Measurements from ENCODE around the gene MDN1.

The MDN1 gene

DNA sequence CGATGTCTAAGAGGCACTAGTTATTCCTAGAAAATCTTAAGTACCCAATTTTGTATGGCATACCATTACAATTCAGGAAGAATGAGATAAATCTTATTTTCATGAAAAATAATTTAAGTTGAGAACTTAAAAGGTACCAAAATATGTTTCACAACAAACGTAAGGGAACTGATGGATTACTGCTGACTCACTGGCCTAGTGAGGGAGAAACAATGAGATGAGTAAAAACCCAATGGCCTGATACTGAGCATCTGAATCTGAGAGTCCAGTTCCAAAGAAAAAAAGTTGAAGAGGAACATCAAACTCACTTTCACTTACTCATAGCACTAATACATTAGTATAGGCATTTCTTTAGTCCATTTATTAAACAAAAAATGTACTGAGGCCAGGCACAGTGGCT lies 56.0 kb downstream of the MDN1 start:
- DNase-seq (ENCODE audit: low spot score), result no peak
- TF ChIP-seq, protein P1, sequence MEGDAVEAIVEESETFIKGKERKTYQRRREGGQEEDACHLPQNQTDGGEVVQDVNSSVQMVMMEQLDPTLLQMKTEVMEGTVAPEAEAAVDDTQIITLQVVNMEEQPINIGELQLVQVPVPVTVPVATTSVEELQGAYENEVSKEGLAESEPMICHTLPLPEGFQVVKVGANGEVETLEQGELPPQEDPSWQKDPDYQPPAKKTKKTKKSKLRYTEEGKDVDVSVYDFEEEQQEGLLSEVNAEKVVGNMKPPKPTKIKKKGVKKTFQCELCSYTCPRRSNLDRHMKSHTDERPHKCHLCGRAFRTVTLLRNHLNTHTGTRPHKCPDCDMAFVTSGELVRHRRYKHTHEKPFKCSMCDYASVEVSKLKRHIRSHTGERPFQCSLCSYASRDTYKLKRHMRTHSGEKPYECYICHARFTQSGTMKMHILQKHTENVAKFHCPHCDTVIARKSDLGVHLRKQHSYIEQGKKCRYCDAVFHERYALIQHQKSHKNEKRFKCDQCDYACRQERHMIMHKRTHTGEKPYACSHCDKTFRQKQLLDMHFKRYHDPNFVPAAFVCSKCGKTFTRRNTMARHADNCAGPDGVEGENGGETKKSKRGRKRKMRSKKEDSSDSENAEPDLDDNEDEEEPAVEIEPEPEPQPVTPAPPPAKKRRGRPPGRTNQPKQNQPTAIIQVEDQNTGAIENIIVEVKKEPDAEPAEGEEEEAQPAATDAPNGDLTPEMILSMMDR (IDR thresholded peaks at IDR 0.05; ENCODE audit: extremely low read depth, missing control alignments), result no peak

- TF ChIP-seq, protein P1 (IDR thresholded peaks at IDR 0.05; ENCODE audit: extremely low read depth, missing control alignments), result no peak
- no peak for DNase-seq (ENCODE audit: low spot score)
Measured at GRCh38 chr6:89758830-89759229, 60.8 kb downstream of the MDN1 start.

- no peak for DNase-seq (ENCODE audit: low spot score)
- TF ChIP-seq, protein P1 (IDR thresholded peaks at IDR 0.05; ENCODE audit: extremely low read depth, missing control alignments), result no peak
Measured at GRCh38 chr6:89750338-89750737, 69.3 kb downstream of the MDN1 start.

- TF ChIP-seq, protein P1 (IDR thresholded peaks at IDR 0.05; ENCODE audit: extremely low read depth, missing control alignments), result no peak
- no peak for DNase-seq (ENCODE audit: low spot score)
Measured at GRCh38 chr6:89749918-89750317, 69.7 kb downstream of the MDN1 start.

GRCh38 chr6:89745716-89746115 lies 73.9 kb downstream of the MDN1 start:
- TF ChIP-seq, protein P1 (IDR thresholded peaks at IDR 0.05; ENCODE audit: extremely low read depth, missing control alignments), result no peak

GRCh38 chr6:89745096-89745495 lies 74.5 kb downstream of the MDN1 start:
- no peak for DNase-seq (ENCODE audit: low spot score)
- TF ChIP-seq, protein P1 (IDR thresholded peaks at IDR 0.05; ENCODE audit: extremely low read depth, missing control alignments), result no peak

More at GRCh38 chr6:89745716-89746115, 73.9 kb downstream of the MDN1 start:
- DNase-seq (ENCODE audit: low spot score), result no peak

DNA sequence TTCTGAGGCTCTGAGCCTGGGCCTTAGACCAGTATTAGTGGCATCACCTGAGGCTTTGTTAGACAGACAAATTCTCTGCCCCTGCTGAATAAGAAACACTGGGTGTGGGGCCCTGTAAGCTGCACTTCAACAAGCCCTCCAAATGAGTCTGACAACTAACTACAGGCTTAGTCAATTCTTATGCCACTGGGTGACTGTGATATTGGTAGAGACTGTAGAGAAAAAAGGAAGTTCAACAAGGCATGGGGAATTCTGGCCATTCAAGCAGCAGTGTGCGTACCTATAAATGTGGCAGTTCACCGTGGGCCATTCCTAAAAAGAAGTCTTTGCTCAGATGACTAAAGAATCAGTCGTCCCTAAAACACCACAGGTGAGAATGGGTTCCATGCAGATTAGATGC lies 82.7 kb downstream of the MDN1 start:
- TF ChIP-seq, protein P1 (IDR thresholded peaks at IDR 0.05; ENCODE audit: extremely low read depth, missing control alignments), result no peak
- no peak for DNase-seq (ENCODE audit: low spot score)
